NCI-H226 (cell line): ENCODE results near the gene LARGE1.

ENCODE experiments used
- DNase-seq: peaks from one replicate; pipeline ENCODE4 v3.0.0-alpha.2; 2015

LARGE1 gene

GRCh38 chr22:33539902-33540751 is 380.1 kb downstream of the LARGE1 start:
- no peak for DNase-seq

DNA sequence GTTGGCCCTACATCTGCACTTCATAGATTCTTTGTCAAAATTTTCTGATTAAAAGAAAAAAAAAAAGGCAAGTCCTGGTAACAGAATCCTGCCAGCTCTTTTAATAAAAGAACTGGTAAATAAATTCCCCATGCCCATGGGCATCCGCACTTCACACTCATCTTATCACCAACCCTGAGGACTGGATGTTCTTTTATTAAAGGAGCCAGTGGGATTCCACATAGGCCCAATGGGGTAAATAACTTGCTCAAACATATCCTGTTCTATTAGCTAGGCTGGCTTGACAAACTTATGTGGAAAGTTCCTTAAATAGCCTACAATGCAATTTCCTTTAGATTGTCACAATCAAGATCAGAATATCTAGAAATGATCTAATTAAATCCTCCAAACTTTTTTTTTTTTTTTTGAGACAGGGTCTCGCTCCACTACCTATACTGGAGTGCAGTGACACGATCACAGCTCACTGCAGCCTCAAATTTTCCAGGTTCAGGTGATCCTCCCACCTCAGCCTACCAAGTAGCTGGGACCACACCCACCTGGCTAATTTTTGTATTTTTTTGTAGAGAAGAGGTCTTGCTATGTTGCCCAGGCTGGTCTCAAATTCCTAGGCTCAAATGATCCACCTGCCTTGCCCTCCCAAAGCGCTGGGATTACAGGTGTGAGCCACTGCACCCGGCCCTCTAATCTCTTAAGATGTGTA is 380.9 kb downstream of the LARGE1 start:
- DNase-seq = no peak

GRCh38 chr22:33538277-33538885 is 381.9 kb downstream of the LARGE1 start:
- DNase-seq = no peak

DNA sequence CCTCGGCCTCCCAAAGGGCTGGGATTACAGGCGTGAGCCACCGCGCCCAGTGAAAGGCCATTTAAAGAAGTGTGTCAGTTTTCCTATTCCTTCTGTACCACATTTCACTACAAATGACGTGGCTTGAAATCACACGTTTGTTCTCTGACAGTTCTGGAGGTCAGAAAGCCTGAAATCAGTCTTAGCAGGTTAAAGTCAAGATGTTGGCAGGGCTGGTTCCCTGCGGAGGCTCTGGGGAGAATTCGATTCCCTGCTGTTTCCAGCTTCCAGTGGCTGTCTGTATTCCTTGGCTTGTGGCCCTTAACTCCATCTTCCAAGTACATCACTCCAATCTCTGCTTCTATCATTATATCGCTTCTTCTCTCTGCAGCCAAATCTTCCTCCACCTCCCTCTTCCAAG is 383.2 kb downstream of the LARGE1 start:
- DNase-seq = no peak

DNA sequence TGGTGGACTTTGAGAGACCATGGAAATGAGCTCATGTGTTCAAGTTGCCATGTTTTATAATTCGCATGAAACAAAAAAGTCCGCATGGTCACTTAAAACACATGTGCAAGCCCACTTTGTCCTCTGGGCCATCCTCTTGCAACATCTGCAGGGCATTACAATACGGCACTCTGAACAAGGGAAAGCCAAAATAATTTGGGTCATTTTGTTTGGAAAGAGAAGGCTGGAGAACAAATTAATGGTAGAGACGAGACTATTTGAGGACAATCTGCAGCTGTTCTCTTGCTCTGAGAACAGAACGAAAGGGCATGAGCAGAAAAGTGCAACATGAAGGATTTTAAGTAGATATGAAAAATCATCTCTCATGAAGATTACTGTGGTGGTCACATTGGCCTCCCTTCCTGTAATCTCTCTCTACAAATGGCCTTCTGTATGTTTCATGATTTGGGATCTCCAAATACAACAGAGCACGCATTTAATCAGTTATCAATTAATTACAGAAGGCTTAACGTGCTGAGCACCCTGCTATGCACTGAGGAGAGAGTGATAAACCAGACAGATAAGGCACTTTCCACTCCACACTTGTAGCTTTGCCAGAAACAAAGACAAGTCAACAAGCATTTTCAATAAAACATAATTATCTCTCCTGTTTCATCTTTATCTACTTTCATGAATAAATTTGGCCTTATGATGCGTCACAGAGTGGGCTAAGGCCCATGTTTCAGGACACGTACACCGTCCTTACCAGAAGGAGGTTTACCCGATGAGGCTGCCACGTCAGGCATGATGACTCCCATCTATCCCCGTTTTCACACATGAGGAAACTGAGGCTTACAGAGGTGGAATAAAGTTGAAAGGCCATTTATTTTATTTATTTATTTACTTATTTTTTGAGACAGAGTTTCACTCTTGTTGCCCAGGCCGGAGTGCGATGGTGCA is 384.1 kb downstream of the LARGE1 start:
- no peak for DNase-seq

- DNase-seq = no peak
Measured at GRCh38 chr22:33529424-33530113, 390.7 kb downstream of the LARGE1 start.

- DNase-seq = no peak
Measured at GRCh38 chr22:33528183-33528582, 392.1 kb downstream of the LARGE1 start.

DNA sequence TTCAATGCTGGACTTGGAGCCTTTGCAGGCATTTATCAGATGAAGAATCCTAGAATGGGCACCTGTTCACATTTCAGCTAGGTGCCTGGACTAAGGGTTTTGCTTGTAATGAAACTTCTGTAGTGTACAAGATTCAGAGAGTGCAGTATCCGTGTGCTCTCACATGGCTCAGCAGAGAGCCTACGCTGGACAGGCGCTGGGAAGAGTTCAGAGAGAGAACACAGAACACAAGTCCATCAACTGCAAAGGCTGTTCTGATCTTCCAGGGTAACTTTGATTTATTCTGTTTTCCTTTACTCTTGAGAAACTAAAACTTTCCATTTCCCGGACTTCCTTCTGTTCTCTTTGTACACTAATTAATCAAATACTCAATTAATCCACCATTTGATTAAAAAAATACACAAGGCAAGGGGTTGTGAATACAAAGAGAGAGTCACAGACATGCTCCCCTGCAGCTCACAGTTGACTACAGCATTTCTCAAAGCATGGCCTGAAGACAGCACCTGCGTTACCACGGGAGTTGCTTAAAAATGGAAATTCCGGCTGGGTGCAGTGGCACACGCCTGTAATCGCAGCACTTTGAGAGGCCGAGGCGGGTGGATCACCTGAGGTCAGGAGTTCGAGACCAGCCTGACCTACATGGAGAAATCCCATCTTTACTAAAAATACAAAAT is 393.7 kb downstream of the LARGE1 start:
- no peak for DNase-seq

- no peak for DNase-seq
Measured at GRCh38 chr22:33524511-33525260, 395.6 kb downstream of the LARGE1 start.

GRCh38 chr22:33521879-33522665 is 398.2 kb downstream of the LARGE1 start:
- DNase-seq = no peak

- no peak for DNase-seq
Measured at GRCh38 chr22:33520904-33521780, 399.1 kb downstream of the LARGE1 start.

DNA sequence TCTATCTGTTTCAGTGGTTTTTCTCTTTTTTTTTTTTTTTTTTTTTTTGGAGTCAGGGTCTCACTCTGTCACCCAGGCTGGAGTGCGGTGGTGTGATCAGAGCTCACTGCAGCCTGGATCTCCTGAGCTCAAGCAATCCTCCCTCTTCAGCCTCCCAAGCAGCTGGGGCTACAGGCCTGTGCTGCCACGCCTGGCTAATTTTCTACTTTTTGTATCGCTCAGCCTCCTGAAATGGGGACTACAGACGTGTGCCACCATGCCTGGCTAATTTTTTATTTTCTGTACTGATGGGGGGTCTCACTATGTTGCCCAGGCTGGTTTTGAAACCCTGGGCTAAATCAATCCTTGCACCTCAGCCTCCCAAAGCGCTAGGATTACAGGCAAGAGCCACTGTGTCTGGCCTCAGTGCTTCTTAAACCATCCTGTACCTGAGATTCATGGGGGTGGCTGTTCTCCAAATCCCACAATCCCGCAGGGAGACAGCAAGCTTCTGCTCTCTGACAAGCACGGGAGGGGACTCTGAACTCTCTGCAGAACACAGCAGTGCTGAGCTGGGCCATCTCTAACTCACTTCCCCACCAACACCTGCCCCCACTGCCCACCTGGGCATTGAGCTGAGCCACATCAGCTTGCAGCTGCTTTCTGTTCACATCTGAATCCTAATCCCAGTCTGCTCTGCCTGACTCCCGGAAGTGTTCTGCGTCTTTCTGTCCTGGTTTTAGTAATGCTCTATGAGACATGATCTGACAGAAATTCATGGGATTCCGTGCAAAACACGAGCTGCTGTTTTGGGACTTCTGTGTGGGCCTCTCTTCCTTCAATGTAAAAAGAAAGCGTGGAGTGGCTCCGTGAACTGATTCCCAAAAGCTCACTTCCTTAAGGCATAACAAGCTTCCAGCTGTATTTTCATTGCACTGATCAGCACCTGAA is 400.0 kb downstream of the LARGE1 start:
- DNase-seq = no peak

DNA sequence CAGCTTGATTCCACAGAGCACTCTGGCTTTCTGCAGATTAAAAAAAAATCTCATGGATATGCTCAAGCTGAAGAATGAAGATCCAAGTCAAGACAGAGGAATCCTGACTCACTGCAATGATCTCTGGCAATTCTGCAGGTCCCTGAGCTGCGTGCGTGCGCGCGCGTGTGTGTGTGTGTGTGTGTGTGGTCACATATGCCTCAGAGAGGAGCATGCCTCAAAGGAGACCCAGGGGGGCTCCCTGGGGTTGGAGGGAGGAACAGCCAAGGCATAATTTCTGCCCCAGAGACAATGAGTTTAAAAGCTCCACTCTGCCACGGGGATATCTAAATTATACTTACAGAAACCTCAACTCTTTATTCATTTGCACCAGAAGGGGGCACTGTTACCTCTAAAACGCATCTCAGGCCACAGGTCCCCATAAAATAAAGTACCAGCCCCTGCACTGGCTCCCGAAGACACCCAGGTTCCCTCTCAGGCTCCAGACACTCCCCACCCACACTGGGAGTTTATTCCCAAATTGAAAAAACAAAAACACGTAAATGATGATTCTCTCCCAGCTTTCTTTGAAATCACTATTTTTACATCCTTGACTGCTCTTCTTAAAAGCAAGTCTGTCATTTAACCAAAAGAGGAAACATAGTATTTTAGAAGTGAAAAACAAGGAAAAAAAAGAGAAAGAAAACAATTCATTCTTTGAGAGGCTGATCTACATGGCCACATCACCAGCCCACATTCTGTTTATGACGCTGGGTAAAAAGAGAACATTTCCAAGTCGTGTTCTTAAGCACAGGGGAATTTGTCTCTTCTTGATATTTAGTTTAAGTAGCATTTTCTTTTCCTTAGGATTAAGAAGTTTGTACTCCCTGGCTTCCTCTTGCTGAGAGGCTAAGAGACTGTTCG is 401.0 kb downstream of the LARGE1 start:
- no peak for DNase-seq

- DNase-seq = no peak
Measured at GRCh38 chr22:33518405-33518804, 401.9 kb downstream of the LARGE1 start.

GRCh38 chr22:33515795-33516194 is 404.5 kb downstream of the LARGE1 start:
- DNase-seq = no peak
